ENCODE results near the gene PEPD.

The PEPD gene

DNA sequence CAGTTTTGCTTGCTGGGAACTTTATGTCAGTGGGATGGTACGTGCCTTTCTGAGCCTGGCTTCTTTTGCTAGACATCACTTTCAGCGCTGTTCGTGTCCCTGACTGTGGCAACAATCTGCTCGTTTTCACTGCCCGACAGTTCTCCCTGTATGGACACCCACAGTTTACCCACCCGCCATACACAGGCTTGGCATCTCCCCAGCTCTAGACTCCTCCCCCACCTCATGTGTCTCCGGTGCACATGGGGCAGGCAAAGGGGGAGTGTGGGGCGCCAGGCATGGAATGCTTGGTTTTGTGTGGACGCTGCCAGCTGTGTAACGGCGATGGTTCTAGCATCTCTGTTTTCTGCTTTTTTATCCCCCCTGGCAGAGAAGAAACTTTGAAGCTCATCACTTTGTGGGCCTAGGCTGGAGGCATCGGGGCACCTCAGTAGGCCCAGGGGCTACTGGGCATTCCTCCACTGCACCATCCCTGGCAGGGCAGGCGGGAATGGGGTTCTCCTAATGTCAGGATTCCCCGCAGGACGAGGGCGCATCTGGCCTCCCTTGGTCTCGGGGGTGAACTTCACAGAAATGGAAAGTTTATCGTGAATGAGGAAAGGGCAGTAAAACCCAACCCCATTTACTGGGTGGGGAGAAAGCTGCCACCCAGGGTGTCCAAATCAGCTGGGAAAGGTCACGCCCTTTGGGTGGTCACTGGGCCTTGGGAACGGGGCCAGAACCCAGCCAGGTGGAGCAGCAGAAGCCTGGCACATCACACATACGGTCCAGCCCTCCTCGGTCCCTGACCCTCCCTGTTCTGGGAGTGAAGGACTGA is 87.3 kb downstream of the PEPD start:
- no peak for DNase-seq (ENCODE audit: low read depth)
- no peak overlapping the region for H3K4me3 ChIP-seq (ENCODE audit: low read length)
- no peak for TF ChIP-seq CTCF (conservative IDR thresholded peaks at IDR 0.05; ENCODE audit: low read depth, low read length)

GRCh38 chr19:33432446-33433170 is 89.0 kb downstream of the PEPD start:
- TF ChIP-seq CTCF (conservative IDR thresholded peaks at IDR 0.05; ENCODE audit: low read depth, low read length), result no peak
- no peak for DNase-seq (ENCODE audit: low read depth)
- H3K4me3 ChIP-seq (ENCODE audit: low read length), result no peak overlapping the region

GRCh38 chr19:33432015-33432414 is 89.6 kb downstream of the PEPD start:
- no peak overlapping the region for H3K4me3 ChIP-seq (ENCODE audit: low read length)
- DNase-seq (ENCODE audit: low read depth), result no peak
- TF ChIP-seq CTCF (conservative IDR thresholded peaks at IDR 0.05; ENCODE audit: low read depth, low read length), result no peak

DNA sequence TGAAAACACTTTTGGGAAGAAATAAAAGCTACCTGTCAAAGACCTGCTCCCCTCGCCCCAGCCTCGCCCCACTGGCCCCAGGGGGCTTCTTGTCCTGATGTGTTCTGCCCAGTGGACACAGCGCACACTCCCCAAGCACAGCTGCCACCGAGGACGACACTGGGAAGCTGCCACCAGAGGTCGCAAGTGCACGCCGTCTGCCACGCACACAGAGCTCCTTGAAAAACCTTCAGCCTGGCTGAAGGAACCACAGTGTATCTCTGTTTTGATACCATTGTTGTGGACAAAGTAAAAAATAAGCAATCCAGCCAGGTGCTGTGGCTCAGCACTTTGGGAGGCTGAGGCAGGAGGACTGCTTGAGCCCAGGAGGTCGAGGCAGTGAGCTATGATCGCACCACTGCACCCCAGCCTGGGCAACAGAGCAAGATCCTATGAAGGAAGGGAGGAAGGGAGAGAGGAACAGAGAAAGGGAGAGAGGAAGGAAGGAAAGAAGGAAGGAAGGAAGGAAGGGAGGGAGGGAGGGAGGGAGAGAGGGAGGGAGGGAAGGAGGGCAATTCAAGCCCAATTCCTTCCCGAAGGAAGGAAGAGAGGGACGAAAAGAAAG is 90.8 kb downstream of the PEPD start:
- H3K4me3 ChIP-seq (ENCODE audit: low read length), result no peak overlapping the region
- TF ChIP-seq CTCF (conservative IDR thresholded peaks at IDR 0.05; ENCODE audit: low read depth, low read length), result peak; percentile 92
- no peak for DNase-seq (ENCODE audit: low read depth)

- TF ChIP-seq CTCF (conservative IDR thresholded peaks at IDR 0.05; ENCODE audit: low read depth, low read length), result no peak
- no peak for DNase-seq (ENCODE audit: low read depth)
- H3K4me3 ChIP-seq (ENCODE audit: low read length), result no peak overlapping the region
Observed at GRCh38 chr19:33429891-33430673, 91.5 kb downstream of the PEPD start.

DNA sequence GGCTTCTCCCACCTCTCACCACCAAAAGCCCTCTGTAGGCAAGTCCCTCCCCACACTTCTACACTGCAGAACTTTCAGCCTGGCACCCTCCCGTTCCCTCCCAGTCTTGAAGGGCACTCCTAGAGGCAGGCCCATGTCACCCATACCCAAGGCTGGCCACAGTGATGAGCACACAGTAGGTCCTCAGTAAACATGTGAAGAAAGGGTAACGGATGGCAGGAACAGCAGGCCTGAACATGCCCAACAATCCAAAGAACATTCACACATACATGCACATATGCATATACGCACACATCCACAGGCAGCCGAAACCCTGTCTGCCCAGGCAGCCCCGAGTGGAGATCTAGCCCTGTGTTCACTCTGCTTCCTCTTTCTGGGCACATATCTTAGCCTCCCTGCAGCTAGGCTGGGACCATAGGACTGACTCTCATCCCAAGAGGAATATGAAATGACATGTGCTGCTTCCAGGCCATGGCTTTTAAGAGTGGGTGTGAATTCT is 92.9 kb downstream of the PEPD start:
- no peak for TF ChIP-seq CTCF (conservative IDR thresholded peaks at IDR 0.05; ENCODE audit: low read depth, low read length)
- no peak overlapping the region for H3K4me3 ChIP-seq (ENCODE audit: low read length)
- DNase-seq (ENCODE audit: low read depth), result no peak
